Endothelial cell of umbilical vein (primary cell): Measurements from ENCODE around the gene RAB40AL. TPM values are rescaled to one million over a fixed set of nuclear protein-coding genes. Genes with fewer than 3 reads are reported as not detected.

Experiments
- BruUV-seq: library from RNA; stranded (reverse); fragments of 400-500 nt; replicated peaks from 2 replicates; lab custom pipeline; 2021; lab: Mats Ljungman, UMichigan
- CTCF ChIA-PET: fragments of 300-600, 350-600 bp; sonication (Branson Sonifier 250); formaldehyde crosslinking; loops from one replicate; lab custom pipeline; 2021; ENCODE audit warnings: antibody characterized with exemption, inconsistent platforms; lab: Charles Lee
- POLR2A ChIA-PET: fragments of 300-600, 350-600 bp; sonication (Branson Sonifier 250); formaldehyde crosslinking; loops from one replicate; lab custom pipeline; 2021; ENCODE audit warnings: antibody characterized with exemption, inconsistent platforms; lab: Charles Lee
- DNase-seq: peaks from one replicate; pipeline ENCODE4 v3.0.0-alpha.2; 2011; ENCODE audit warnings: low read depth, low spot score
- FAIRE-seq: peaks from 2 replicates; lab custom pipeline; 2011; peaks lifted over from hg19 to GRCh38; lab: Jason Lieb, UNC
- H2AFZ ChIP-seq: 2 replicates; pipeline ENCODE4 v1.6.0; 2012; ENCODE audit warnings: low read depth, low read length, control low read depth, inconsistent platforms
- H3K27ac ChIP-seq: 2 replicates; pipeline ENCODE4 v1.5.1; 2011; ENCODE audit warnings: low read depth, mild to moderate bottlenecking, control low read depth, low read length, moderate library complexity; ENCODE audit not compliant: insufficient read depth
- H3K27me3 ChIP-seq, 2 experiments: 2 replicates each; pipeline versions ENCODE4 v1.6.0 to v1.6.1; 2011; ENCODE audit warnings: low read length in 2 of 2, mixed read lengths in 1 of 2; ENCODE audit not compliant: control insufficient read depth in 2 of 2, insufficient read depth in 2 of 2
- H3K36me3 ChIP-seq, 2 experiments: 2 replicates in 1 of 2; 3 replicates in 1 of 2; pipeline ENCODE4 v1.5.1; 2011; ENCODE audit warnings: low read length in 2 of 2, mild to moderate bottlenecking in 1 of 2, moderate library complexity in 1 of 2; ENCODE audit not compliant: control insufficient read depth in 2 of 2, insufficient read depth in 2 of 2; ENCODE audit errors: extremely low read depth in 1 of 2
- H3K4me1 ChIP-seq: 3 replicates; pipeline ENCODE4 v1.5.1; 2011; ENCODE audit warnings: mild to moderate bottlenecking, low read length; ENCODE audit not compliant: control insufficient read depth, insufficient read depth; ENCODE audit errors: extremely low read depth
- H3K4me2 ChIP-seq: 2 replicates; pipeline ENCODE4 v1.6.1; 2011; ENCODE audit warnings: low read length, control low read depth, mixed read lengths; ENCODE audit not compliant: insufficient read depth
- H3K4me3 ChIP-seq, 3 experiments: fragments of 200-600 bp in 1 of 3; sonication (generic), shearing (Covaris generic) in 1 of 3; replicated peaks in 1 of 3; 2 replicates each; pipeline ENCODE4 v1.5.1; 2011 to 2016; ENCODE audit warnings: control low read depth in 3 of 3, low read length in 3 of 3, mild to moderate bottlenecking in 2 of 3, inconsistent platforms in 1 of 3, low read depth in 1 of 3, moderate library complexity in 1 of 3; ENCODE audit not compliant: insufficient read depth in 1 of 3
- H3K79me2 ChIP-seq: 2 replicates; pipeline ENCODE4 v1.6.0; 2012; ENCODE audit warnings: low read length, inconsistent platforms; ENCODE audit not compliant: control insufficient read depth, insufficient read depth
- H3K9ac ChIP-seq: replicated peaks from 2 replicates; pipeline ENCODE3; 2011; ENCODE audit warnings: low read length, control low read depth; ENCODE audit not compliant: insufficient read depth; ENCODE audit errors: extremely low read depth
- H3K9me1 ChIP-seq: replicated peaks from 3 replicates; pipeline ENCODE4 v1.6.0; 2011; ENCODE audit warnings: mild to moderate bottlenecking, low read length; ENCODE audit not compliant: control insufficient read depth, insufficient read depth; ENCODE audit errors: extremely low read depth
- H3K9me3 ChIP-seq: replicated peaks from 2 replicates; pipeline ENCODE4 v1.5.1; 2012; ENCODE audit warnings: low read length, inconsistent platforms; ENCODE audit not compliant: control insufficient read depth, insufficient read depth
- H4K20me1 ChIP-seq: replicated peaks from 2 replicates; pipeline ENCODE3; 2011; ENCODE audit warnings: mild to moderate bottlenecking, low read length; ENCODE audit not compliant: control insufficient read depth, insufficient read depth; ENCODE audit errors: extremely low read depth
- CTCF ChIP-seq, 2 donors: IDR thresholded peaks; 1 replicate in 1 of 2; 2 replicates in 1 of 2; pipeline ENCODE4 v1.5.1; 2011; ENCODE audit warnings: low read length in 2 of 2, mild to moderate bottlenecking in 2 of 2, moderate library complexity in 2 of 2, control low read depth in 1 of 2, inconsistent platforms in 1 of 2, low read depth in 1 of 2; ENCODE audit not compliant: insufficient read depth in 1 of 2; ENCODE audit errors: extremely low read depth in 1 of 2
- EZH2 ChIP-seq: IDR thresholded peaks from 2 replicates; pipeline ENCODE4 v1.6.1; 2012; ENCODE audit warnings: borderline replicate concordance, low read depth, mild to moderate bottlenecking, moderate library complexity, low read length, inconsistent platforms; ENCODE audit not compliant: severe bottlenecking
- FOS ChIP-seq: IDR thresholded peaks from 2 replicates; pipeline ENCODE4 v1.6.1; 2011; ENCODE audit warnings: mild to moderate bottlenecking, low read length, moderate library complexity, borderline replicate concordance; ENCODE audit not compliant: insufficient read depth
- GATA2 ChIP-seq: IDR thresholded peaks from 2 replicates; pipeline ENCODE4 v1.7.0; 2011; ENCODE audit warnings: low read depth, mild to moderate bottlenecking, moderate library complexity, mixed read lengths, low read length; ENCODE audit not compliant: insufficient read length, insufficient read depth
- JUN ChIP-seq: IDR thresholded peaks from 2 replicates; pipeline ENCODE4 v1.6.1; 2011; ENCODE audit warnings: borderline replicate concordance, low read depth; ENCODE audit not compliant: insufficient read length, insufficient read depth
- MAX ChIP-seq: IDR thresholded peaks from 2 replicates; pipeline ENCODE4 v1.6.1; 2011; ENCODE audit not compliant: insufficient read depth, insufficient read length
- MYC ChIP-seq: IDR thresholded peaks from one replicate; pipeline ENCODE4 v1.6.1; 2011; ENCODE audit warnings: mild to moderate bottlenecking, low read depth, low read length
- POLR2A ChIP-seq: IDR thresholded peaks from 2 replicates; pipeline ENCODE4 v1.6.1; 2012; ENCODE audit warnings: low read depth, mild to moderate bottlenecking, control low read depth, low read length
- POLR2AphosphoS5 ChIP-seq: IDR thresholded peaks from 2 replicates; pipeline ENCODE4 v1.6.1; 2012; ENCODE audit warnings: low read depth, mild to moderate bottlenecking, control low read depth, low read length, moderate library complexity; ENCODE audit not compliant: insufficient read depth
- dilution Hi-C: fragments of 300-500 bp; cut with MboI; formaldehyde crosslinking; loops from one replicate; pipeline ENCODE4 v1.15.0; 2019; ENCODE audit warnings: low sequenced_read_pairs; ENCODE audit not compliant: extremely low pct_ligation_motif_present
- intact Hi-C: fragments of 100-400 bp; cut with micrococcal nuclease; formaldehyde crosslinking; loops from one replicate; pipeline ENCODE4 v1.10.0; 2022
- polyA plus RNA-seq, 4 experiments: library from polyadenylated mRNA; depleted of rRNA in 3 of 4; stranded (reverse) in 3 of 4; unstranded in 1 of 4; fragments of >200 nt; gene quantifications; 2 replicates each; pipeline versions ENCODE4 v1.2.1 to v1.2.3, GENCODE V29; 2011 to 2012; ENCODE audit warnings: missing spikeins in 1 of 4
- total RNA-seq: library from RNA; stranded (reverse); gene quantifications from 2 replicates; pipeline ENCODE4 v1.2.3, GENCODE V29; 2021

RAB40AL gene
- total and polyA plus RNA-seq, 2 donors (not counting 3 experiments of a cell fraction or from before 2014, with no cell fraction given) = 0.68 to 1.4 TPM

- H3K9ac ChIP-seq = no peak overlapping the region
- no peaks in the 10 kb centered on the region for H4K20me1 ChIP-seq
- H3K36me3 ChIP-seq = no peaks in the 10 kb centered on the region
- intact Hi-C loops = no loop called here
- dilution Hi-C loops = no loop called here
- H3K4me2 ChIP-seq = no peak overlapping the region
- H3K9me3 ChIP-seq = no peaks in the 10 kb centered on the region
- no peaks in the 10 kb centered on the region for H3K9me1 ChIP-seq
- no peaks in the 10 kb centered on the region for H3K27me3 ChIP-seq
- CTCF ChIA-PET = interaction anchor here (2.1 kb wide), 1 partner anchor 16 kb away, joined by 11 read pairs; no protein-coding TSS in a partner anchor
- no peak overlapping the region for H3K4me3 ChIP-seq
- BruUV-seq = no TSS peak
- H3K4me1 ChIP-seq = no peaks in the 10 kb centered on the region
- H3K27ac ChIP-seq = no peak overlapping the region
- POLR2A ChIA-PET = no interaction called here
- H2AFZ ChIP-seq = no peak overlapping the region
- no peak for TF ChIP-seq MAX
- no peak for TF ChIP-seq POLR2A
- TF ChIP-seq JUN = no peak
- no peak for TF ChIP-seq FOS
- TF ChIP-seq POLR2AphosphoS5 = no peak
- TF ChIP-seq CTCF (IDR thresholded peaks at IDR 0.05; ENCODE audit: extremely low read depth in 1 of 2, insufficient read depth in 1 of 2, low read depth in 1 of 2, low read length in 2 of 2) = no peak
- no peaks in the 10 kb centered on the region for H3K79me2 ChIP-seq
- DNase-seq (no peak), FAIRE-seq (no peak)
Observed at GRCh38 chrX:102966701-102967100, 29.6 kb downstream of the RAB40AL start.

- H3K9me3 ChIP-seq = no peaks in the 10 kb centered on the region
- no peak for DNase-seq
- no peaks in the 10 kb centered on the region for H3K4me1 ChIP-seq
- no peaks in the 10 kb centered on the region for H3K27me3 ChIP-seq
- TF ChIP-seq MYC = no peak
- no peak for TF ChIP-seq JUN
- no peak for TF ChIP-seq FOS
- no peak for TF ChIP-seq EZH2
- TF ChIP-seq MAX = no peak
- TF ChIP-seq POLR2A = no peak
- TF ChIP-seq GATA2 = no peak
- TF ChIP-seq POLR2AphosphoS5 = no peak
- no peak for TF ChIP-seq CTCF (IDR thresholded peaks at IDR 0.05; ENCODE audit: extremely low read depth in 1 of 2, insufficient read depth in 1 of 2, low read depth in 1 of 2, low read length in 2 of 2)
- no peak overlapping the region for H3K4me3 ChIP-seq
- intact Hi-C loops = no loop called here
- H3K36me3 ChIP-seq = no peaks in the 10 kb centered on the region
- dilution Hi-C loops = no loop called here
- ChIA-PET POLR2A (no interaction called here), CTCF (interaction anchor here (0.8 to 1.6 kb wide), 2 partner anchors 11 to 17 kb away, joined by 3 to 4 read pairs; no protein-coding TSS in a partner anchor)
- FAIRE-seq = no peak
- no peak overlapping the region for H3K27ac ChIP-seq
- no peaks in the 10 kb centered on the region for H4K20me1 ChIP-seq
- no TSS peak for BruUV-seq
- H3K9ac ChIP-seq = no peak overlapping the region
- H3K4me2 ChIP-seq = no peak overlapping the region
- no peaks in the 10 kb centered on the region for H3K9me1 ChIP-seq
- H3K79me2 ChIP-seq = no peaks in the 10 kb centered on the region
- no peak overlapping the region for H2AFZ ChIP-seq
Observed at GRCh38 chrX:102968216-102968615, 31.1 kb downstream of the RAB40AL start.
